GM12878 (cell line): ENCODE results near the gene CDK11B. TPM values are rescaled to one million over a fixed set of nuclear protein-coding genes. Genes with fewer than 3 reads are reported as not detected.

Experiments
- ASH2L ChIP-seq: fragments of 300-600, 200-600 bp; sonication (generic); IDR thresholded peaks from 2 replicates; pipeline ENCODE4 v1.6.1; 2017; ENCODE audit warnings: low read depth, mild to moderate bottlenecking, borderline replicate concordance
- CBX3 ChIP-seq: fragments of 200-600 bp; sonication (generic); IDR thresholded peaks from 2 replicates; pipeline ENCODE4 v1.6.1; 2016; ENCODE audit warnings: low read depth, borderline replicate concordance
- CEBPB ChIP-seq, 2 experiments: fragments of 150-350 bp in 1 of 2; IDR thresholded peaks; 2 replicates each; pipeline ENCODE4 v1.6.1; 2012 to 2014; ENCODE audit warnings: low read depth in 2 of 2, low read length in 2 of 2, borderline replicate concordance in 1 of 2, inconsistent platforms in 1 of 2
- EGR1 ChIP-seq, 2 experiments: IDR thresholded peaks; 1 replicate in 1 of 2; 2 replicates in 1 of 2; pipeline ENCODE4 v1.6.1; 2011 to 2012; ENCODE audit warnings: low read depth in 2 of 2, low read length in 2 of 2, borderline replicate concordance in 1 of 2, mild to moderate bottlenecking in 1 of 2, moderate library complexity in 1 of 2
- ETV6 ChIP-seq, 2 experiments: fragments of 450-650 bp in 1 of 2; IDR thresholded peaks in 1 of 2; conservative IDR thresholded peaks in 1 of 2; 2 replicates each; pipeline ENCODE4 v1.6.1; 2014; ENCODE audit warnings: antibody characterized with exemption in 1 of 2, borderline replicate concordance in 1 of 2, low read depth in 1 of 2, mild to moderate bottlenecking in 1 of 2, moderate library complexity in 1 of 2
- HCFC1 ChIP-seq: fragments of 150-350 bp; IDR thresholded peaks from 2 replicates; pipeline ENCODE4 v1.6.1; 2014; ENCODE audit warnings: low read length
- KLF5 ChIP-seq: fragments of 450-650 bp; IDR thresholded peaks from 2 replicates; pipeline ENCODE4 v1.6.1; 2014; ENCODE audit warnings: mild to moderate bottlenecking; ENCODE audit not compliant: partially characterized antibody
- LARP7 ChIP-seq: fragments of 450-650 bp; IDR thresholded peaks from 2 replicates; pipeline ENCODE4 v1.6.1; 2017; ENCODE audit warnings: mild to moderate bottlenecking
- MXI1 ChIP-seq: fragments of 150-350 bp; IDR thresholded peaks from 2 replicates; pipeline ENCODE4 v1.6.1; 2011; ENCODE audit warnings: low read depth, mild to moderate bottlenecking, inconsistent platforms, low read length, improper control_type of control experiment
- NR2C1 ChIP-seq: fragments of 450-650 bp; IDR thresholded peaks from 2 replicates; pipeline ENCODE4 v1.6.1; 2017; ENCODE audit warnings: antibody characterized with exemption, mild to moderate bottlenecking, moderate library complexity
- NRF1 ChIP-seq: conservative IDR thresholded peaks from 2 replicates; pipeline ENCODE4 v1.6.1; 2011; ENCODE audit warnings: mild to moderate bottlenecking, low read depth, low read length, improper control_type of control experiment
- PKNOX1 ChIP-seq: fragments of 450-650 bp; IDR thresholded peaks from 2 replicates; pipeline ENCODE4 v1.6.1; 2016; ENCODE audit warnings: mild to moderate bottlenecking
- SMAD5 ChIP-seq: IDR thresholded peaks from 2 replicates; pipeline ENCODE4 v1.6.1; 2016; ENCODE audit warnings: antibody characterized with exemption, low read depth
- SMARCA5 ChIP-seq: fragments of 450-650 bp; IDR thresholded peaks from 2 replicates; pipeline ENCODE4 v1.6.1; 2017; ENCODE audit warnings: mild to moderate bottlenecking
- SREBF1 ChIP-seq: IDR thresholded peaks from 2 replicates; pipeline ENCODE4 v1.6.1; 2012; ENCODE audit warnings: mild to moderate bottlenecking, low read length
- SREBF2 ChIP-seq: IDR thresholded peaks from 2 replicates; pipeline ENCODE4 v1.6.1; 2012; ENCODE audit warnings: mild to moderate bottlenecking, low read length
- ZNF592 ChIP-seq: fragments of 450-650 bp; IDR thresholded peaks from 2 replicates; pipeline ENCODE4 v1.6.1; 2017; ENCODE audit warnings: mild to moderate bottlenecking, moderate library complexity
- polyA plus RNA-seq, 11 experiments: library from polyadenylated mRNA; depleted of rRNA in 4 of 11; unstranded in 6 of 11; stranded (reverse) in 5 of 11; fragments of >200 nt; fragmentation: Nextera tagmentation in 4 of 11; fragmentation: Illumina TruSeq in 1 of 11; extraction: Ambion mirVana in 4 of 11; extraction: Trizol in 1 of 11; gene quantifications; 1 replicate in 1 of 11; 2 replicates in 10 of 11; pipeline versions ENCODE4 v1.2.1 to v1.2.3, GENCODE V29; 2011 to 2016; ENCODE audit warnings: inconsistent platforms in 2 of 11, missing spikeins in 2 of 11, low read depth in 1 of 11
- total RNA-seq, 4 experiments: library from RNA; depleted of rRNA in 3 of 4; stranded (reverse); fragments of >200 nt in 3 of 4; fragmentation: Illumina TruSeq in 1 of 4; extraction: Trizol in 1 of 4; gene quantifications; 2 replicates each; pipeline versions ENCODE4 v1.2.1 to v1.2.3, GENCODE V29; 2013 to 2021
- TF ChIP-seq, protein P1 (sequence below): fragments of 450-650 bp; IDR thresholded peaks from 2 replicates; pipeline ENCODE4 v1.6.1; 2017; ENCODE audit warnings: low read depth, mild to moderate bottlenecking, moderate library complexity
- TF ChIP-seq, protein P2 (sequence below): IDR thresholded peaks from 2 replicates; pipeline ENCODE4 v1.6.1; 2012; ENCODE audit warnings: low read depth, low read length, improper control_type of control experiment
- TF ChIP-seq, protein P3 (sequence below): fragments of 450-650 bp; IDR thresholded peaks from 2 replicates; pipeline ENCODE4 v1.6.1; 2017; ENCODE audit warnings: mild to moderate bottlenecking

The CDK11B gene
- total and polyA plus RNA-seq, 10 of the 15 experiments (the other 5 are each of a cell fraction or from before 2014, with no cell fraction given): 3.2 to 30.9 (median 18.0) TPM

- no peak for TF ChIP-seq NR2C1
- no peak for TF ChIP-seq HCFC1
- TF ChIP-seq SMAD5: no peak
- TF ChIP-seq PKNOX1: no peak
- no peak for TF ChIP-seq KLF5
- TF ChIP-seq LARP7: peak; percentile 55; the same call in 1 of the 2 replicates
- TF ChIP-seq CEBPB (IDR thresholded peaks at IDR 0.05; ENCODE audit: borderline replicate concordance in 1 of 2, low read depth in 2 of 2, low read length in 2 of 2): no peak
- TF ChIP-seq SREBF2: no peak
- TF ChIP-seq, protein P1, sequence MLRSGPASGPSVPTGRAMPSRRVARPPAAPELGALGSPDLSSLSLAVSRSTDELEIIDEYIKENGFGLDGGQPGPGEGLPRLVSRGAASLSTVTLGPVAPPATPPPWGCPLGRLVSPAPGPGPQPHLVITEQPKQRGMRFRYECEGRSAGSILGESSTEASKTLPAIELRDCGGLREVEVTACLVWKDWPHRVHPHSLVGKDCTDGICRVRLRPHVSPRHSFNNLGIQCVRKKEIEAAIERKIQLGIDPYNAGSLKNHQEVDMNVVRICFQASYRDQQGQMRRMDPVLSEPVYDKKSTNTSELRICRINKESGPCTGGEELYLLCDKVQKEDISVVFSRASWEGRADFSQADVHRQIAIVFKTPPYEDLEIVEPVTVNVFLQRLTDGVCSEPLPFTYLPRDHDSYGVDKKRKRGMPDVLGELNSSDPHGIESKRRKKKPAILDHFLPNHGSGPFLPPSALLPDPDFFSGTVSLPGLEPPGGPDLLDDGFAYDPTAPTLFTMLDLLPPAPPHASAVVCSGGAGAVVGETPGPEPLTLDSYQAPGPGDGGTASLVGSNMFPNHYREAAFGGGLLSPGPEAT: no peak
- TF ChIP-seq, protein P2, sequence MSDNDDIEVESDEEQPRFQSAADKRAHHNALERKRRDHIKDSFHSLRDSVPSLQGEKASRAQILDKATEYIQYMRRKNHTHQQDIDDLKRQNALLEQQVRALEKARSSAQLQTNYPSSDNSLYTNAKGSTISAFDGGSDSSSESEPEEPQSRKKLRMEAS: no peak
- TF ChIP-seq MXI1: no peak
- TF ChIP-seq ETV6 (conservative IDR thresholded peaks at IDR 0.05 in 1 of 2, IDR thresholded peaks at IDR 0.05 in 1 of 2; ENCODE audit: borderline replicate concordance in 1 of 2, low read depth in 1 of 2): no peak
- no peak for TF ChIP-seq ASH2L
- no peak for TF ChIP-seq EGR1 (IDR thresholded peaks at IDR 0.05; ENCODE audit: borderline replicate concordance in 1 of 2, low read depth in 2 of 2, low read length in 2 of 2)
- no peak for TF ChIP-seq SMARCA5
- no peak for TF ChIP-seq NRF1
- TF ChIP-seq, protein P3, sequence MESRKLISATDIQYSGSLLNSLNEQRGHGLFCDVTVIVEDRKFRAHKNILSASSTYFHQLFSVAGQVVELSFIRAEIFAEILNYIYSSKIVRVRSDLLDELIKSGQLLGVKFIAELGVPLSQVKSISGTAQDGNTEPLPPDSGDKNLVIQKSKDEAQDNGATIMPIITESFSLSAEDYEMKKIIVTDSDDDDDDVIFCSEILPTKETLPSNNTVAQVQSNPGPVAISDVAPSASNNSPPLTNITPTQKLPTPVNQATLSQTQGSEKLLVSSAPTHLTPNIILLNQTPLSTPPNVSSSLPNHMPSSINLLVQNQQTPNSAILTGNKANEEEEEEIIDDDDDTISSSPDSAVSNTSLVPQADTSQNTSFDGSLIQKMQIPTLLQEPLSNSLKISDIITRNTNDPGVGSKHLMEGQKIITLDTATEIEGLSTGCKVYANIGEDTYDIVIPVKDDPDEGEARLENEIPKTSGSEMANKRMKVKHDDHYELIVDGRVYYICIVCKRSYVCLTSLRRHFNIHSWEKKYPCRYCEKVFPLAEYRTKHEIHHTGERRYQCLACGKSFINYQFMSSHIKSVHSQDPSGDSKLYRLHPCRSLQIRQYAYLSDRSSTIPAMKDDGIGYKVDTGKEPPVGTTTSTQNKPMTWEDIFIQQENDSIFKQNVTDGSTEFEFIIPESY: no peak
- no peak for TF ChIP-seq ZNF592
- TF ChIP-seq SREBF1: no peak
- no peak for TF ChIP-seq CBX3
Observed at GRCh38 chr1:1599030-1599934, 59.5 kb downstream of the CDK11B start (continued).
